ENCODE results near the gene GIPC3. TPM values are rescaled to one million over a fixed set of nuclear protein-coding genes. Genes with fewer than 3 reads are reported as not detected.

GIPC3 gene
- total RNA-seq, 4 donors from 2014 or later, result 0.78 to 2.2 (median 0.97) TPM

DNA sequence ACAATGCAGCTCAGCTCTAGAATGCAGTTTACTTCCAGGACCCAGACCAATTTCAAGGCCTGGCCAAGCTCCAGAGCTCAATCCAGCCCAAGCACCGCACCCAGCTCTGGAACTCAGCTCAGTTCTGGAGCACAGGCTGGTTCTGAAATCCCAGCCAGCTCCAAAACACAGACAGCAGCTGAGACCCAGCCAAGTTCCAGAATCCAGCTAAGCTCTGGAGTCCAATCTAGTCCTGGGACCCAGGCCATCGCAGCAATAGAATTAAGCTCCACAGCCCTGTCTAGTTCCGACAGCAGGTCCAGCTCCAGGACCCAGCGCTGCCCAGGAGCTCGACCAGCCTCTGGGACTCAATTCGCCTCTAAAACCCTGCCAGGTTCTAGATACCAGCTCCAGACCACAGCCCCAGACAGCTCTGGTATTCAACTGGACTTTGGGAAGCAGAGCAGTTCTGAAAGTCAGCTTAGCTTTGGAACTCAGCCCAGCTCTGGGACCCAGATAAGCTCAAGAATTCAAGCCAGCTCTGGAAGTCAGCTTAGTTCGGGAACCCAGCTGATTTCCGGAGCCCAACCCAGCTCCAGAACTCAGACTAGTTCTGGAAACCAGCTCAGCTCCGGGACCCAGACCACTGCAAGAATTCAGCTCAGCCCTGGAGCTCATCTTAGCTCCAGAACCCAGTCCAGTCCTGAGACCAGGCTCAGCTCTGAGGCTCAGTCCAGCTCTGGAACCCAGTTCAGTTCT is 6.8 kb downstream of the GIPC3 start:
- no peak for DNase-seq
- Histone ChIP-seq H3K27me3 (no peaks in the 10 kb centered on the region), H3K4me1 (peaks cover 0 to 2% of the 10 kb centered on the region in 2 donors), H3K4me3 (replicated peaks in 1 of 3) (no peak overlapping the region), H3K27ac (no peak overlapping the region), H3K36me3 (no peaks in the 10 kb centered on the region), H3K9me3 (no peaks in the 10 kb centered on the region)
- 79 to 87% methylated on average over 8 of the region's 9 CpGs for WGBS, 2 donors
- intact Hi-C loops (cut with DNase I), result no loop called here
- no peak for TF ChIP-seq POLR2A (IDR thresholded peaks at IDR 0.05)
- TF ChIP-seq, protein P1, sequence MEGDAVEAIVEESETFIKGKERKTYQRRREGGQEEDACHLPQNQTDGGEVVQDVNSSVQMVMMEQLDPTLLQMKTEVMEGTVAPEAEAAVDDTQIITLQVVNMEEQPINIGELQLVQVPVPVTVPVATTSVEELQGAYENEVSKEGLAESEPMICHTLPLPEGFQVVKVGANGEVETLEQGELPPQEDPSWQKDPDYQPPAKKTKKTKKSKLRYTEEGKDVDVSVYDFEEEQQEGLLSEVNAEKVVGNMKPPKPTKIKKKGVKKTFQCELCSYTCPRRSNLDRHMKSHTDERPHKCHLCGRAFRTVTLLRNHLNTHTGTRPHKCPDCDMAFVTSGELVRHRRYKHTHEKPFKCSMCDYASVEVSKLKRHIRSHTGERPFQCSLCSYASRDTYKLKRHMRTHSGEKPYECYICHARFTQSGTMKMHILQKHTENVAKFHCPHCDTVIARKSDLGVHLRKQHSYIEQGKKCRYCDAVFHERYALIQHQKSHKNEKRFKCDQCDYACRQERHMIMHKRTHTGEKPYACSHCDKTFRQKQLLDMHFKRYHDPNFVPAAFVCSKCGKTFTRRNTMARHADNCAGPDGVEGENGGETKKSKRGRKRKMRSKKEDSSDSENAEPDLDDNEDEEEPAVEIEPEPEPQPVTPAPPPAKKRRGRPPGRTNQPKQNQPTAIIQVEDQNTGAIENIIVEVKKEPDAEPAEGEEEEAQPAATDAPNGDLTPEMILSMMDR (IDR thresholded peaks at IDR 0.05), result no peak

DNA sequence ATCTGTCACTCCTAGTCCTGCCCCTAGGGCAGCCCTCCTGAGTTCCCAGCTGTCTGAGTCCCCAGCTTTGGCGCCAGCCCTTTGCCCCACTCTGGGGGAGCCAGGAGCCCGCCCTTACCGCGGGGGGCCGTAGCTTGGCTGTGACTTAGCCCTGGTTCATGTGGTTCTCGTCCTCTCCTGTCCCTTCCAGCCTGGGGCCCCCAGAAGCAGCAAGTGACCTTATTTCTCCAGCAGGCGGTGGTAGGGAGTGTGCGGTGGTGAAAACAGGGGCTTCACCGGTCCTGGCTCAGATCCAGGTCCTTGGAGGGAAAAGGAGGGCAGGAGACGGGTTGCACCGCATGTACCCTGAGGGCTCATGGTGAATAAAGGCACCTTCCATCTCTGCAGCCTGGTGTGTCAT is 7.9 kb downstream of the GIPC3 start:
- Histone ChIP-seq H3K36me3 (no peaks in the 10 kb centered on the region), H3K4me3 (replicated peaks in 1 of 3) (no peak overlapping the region), H3K27ac (no peak overlapping the region), H3K27me3 (no peaks in the 10 kb centered on the region), H3K9me3 (no peaks in the 10 kb centered on the region), H3K4me1 (no peaks in the 10 kb centered on the region)
- intact Hi-C loops (cut with DNase I), result no loop called here
- 28 to 40% methylated on average over 5 to 11 of the region's 11 CpGs for WGBS, 2 donors
- no peak for DNase-seq
- TF ChIP-seq, protein P1 (IDR thresholded peaks at IDR 0.05), result no peak
- TF ChIP-seq POLR2A (IDR thresholded peaks at IDR 0.05), result no peak

DNA sequence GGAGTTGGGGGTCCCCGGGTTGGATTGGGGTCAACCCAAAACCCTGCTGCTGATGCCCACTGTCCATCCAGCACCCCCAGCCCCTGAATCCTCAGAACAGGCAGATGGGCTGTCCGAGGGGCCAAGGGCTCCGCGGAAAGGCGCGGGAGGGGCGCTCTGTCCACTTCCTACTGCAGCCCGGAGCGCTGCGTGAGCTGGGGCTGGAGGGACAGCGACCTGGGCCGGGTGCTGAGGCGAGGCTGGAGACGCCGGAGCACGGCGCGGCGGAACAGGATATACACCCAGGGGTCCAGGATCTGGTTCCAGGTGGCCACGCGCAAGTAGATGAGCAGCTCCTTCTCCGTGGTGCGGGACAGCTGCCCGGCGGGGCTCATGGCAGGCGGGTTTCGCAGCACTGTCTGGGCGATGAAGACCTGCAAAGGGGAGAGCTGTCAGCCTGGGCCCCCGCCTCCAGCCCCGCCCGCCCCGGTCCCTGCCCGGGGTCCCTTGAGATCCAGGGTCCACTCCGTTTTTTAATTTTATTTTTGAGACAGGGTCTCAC is 10.3 kb downstream of the GIPC3 start:
- H3K4me3 ChIP-seq (replicated peaks in 1 of 3), result no peak overlapping the region
- no peak for DNase-seq

DNA sequence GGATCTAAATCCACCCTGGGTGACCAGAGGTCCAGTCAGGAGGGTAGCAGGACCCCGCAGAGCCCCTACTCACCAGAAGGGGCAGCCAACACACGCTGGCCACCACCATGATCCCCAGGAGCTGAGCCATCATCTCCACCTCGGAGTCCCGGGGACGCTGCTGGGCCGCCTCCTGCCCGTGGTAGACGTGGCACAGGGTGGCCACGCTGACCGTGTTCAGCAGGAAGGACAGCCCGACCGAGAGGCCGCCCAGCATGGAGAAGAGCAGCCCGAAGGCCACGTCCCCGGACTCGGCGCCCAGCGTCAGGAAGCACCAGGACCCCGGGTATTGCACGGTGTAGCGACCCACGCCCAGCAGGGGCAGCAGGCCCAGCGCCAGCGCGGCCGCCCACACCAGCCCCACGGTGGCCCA is 14.5 kb downstream of the GIPC3 start:
- intact Hi-C loops (cut with DNase I), result no loop called here
- TF ChIP-seq, protein P1 (IDR thresholded peaks at IDR 0.05), result no peak
- TF ChIP-seq POLR2A (IDR thresholded peaks at IDR 0.05), result no peak
- Histone ChIP-seq H3K4me1 (no peaks in the 10 kb centered on the region), H3K27ac (no peak overlapping the region), H3K27me3 (no peaks in the 10 kb centered on the region), H3K9me3 (no peaks in the 10 kb centered on the region), H3K36me3 (no peaks in the 10 kb centered on the region), H3K4me3 (replicated peaks in 1 of 3) (no peak overlapping the region)
- WGBS, 2 donors, result 92 to 97% methylated on average over 14 to 16 of the region's 28 CpGs
- no peak for DNase-seq

More for the DNA sequence above, 10.3 kb downstream of the GIPC3 start:
- Histone ChIP-seq H3K27me3 (no peaks in the 10 kb centered on the region), H3K4me1 (no peaks in the 10 kb centered on the region), H3K27ac (no peak overlapping the region), H3K9me3 (no peaks in the 10 kb centered on the region), H3K36me3 (no peaks in the 10 kb centered on the region)
- WGBS, 2 donors, result 73 to 91% methylated on average over 10 to 34 of the region's 34 CpGs
- no peak for TF ChIP-seq POLR2A (IDR thresholded peaks at IDR 0.05)
- TF ChIP-seq, protein P1 (IDR thresholded peaks at IDR 0.05), result no peak
- intact Hi-C loops (cut with DNase I), result no loop called here

DNA sequence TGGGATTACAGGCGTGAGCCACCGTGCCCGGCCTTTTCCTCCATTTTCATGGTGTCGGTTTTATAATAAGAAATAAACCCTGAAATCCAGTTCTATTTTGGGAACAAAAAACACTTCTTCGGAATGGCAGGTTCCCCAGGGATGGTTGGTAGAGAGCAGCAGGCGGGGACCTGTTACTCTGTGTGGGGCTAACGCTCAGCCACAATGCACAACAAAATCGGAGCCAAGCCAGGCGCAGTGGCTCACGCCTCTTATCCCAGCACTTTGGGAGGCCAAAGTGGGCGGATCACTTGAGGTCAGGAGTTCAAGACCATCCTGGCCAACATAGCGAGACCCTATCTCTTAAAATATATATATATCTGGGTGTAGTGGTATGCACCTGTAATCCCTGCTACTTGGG is 15.7 kb downstream of the GIPC3 start:
- H3K27me3 ChIP-seq, result peaks cover 1% of the 10 kb centered on the region
- no peak overlapping the region for H3K4me3 ChIP-seq (replicated peaks in 1 of 3)
- H3K27ac ChIP-seq, result no peak overlapping the region
- 81 to 89% methylated on average over 12 of the region's 12 CpGs for WGBS, 2 donors
- TF ChIP-seq, protein P1 (IDR thresholded peaks at IDR 0.05), result no peak
- TF ChIP-seq POLR2A (IDR thresholded peaks at IDR 0.05), result no peak
- peaks cover under 1 to 2% of the 10 kb centered on the region in 2 donors for H3K4me1 ChIP-seq
- H3K36me3 ChIP-seq, result no peaks in the 10 kb centered on the region
- intact Hi-C loops (cut with DNase I), result no loop called here
- no peak for DNase-seq
- no peaks in the 10 kb centered on the region for H3K9me3 ChIP-seq

Data from thyroid gland (tissue), 4 donors.